ENCODE measurements around the gene COX8A. TPM values are rescaled to one million over a fixed set of nuclear protein-coding genes. Genes with fewer than 3 reads are reported as not detected.

Gene COX8A
- total and polyA plus RNA-seq, 9 of the 15 experiments (the other 6 are each of a cell fraction or from before 2014, with no cell fraction given), result 274 to 1,206 (median 526) TPM

DNA sequence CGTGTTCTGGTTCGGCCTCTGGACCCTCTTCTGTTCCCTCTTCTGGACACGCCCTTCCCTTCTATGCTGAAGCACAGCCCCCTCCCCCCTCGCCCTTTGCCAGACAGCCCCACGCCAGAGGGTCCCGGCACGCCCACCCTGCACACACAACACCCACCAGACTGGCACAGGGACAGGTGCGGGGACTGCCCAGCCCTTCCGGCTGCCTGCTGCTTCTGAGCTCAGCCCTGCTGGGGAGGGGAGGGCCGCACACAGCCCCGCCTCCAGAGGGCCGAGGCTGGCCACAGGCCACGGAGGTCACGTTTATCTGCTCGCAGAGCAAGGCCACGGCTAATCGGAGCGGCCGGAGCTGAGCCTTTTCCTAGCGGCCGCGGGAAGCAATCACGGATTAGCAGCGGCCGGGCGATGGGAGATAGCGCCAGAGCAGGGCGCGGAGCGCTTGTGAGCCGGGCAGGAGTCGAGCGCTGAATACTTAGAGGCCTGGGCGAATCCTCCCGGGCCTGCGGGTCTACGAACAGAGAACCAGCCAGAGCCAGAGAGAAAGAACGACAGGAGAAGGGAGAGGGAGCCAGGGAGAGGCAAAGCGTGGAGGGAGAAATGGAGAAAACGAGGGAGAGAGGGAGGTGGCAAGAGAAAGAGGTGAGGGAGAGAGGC, 33.3 kb downstream of the COX8A start (continued):
- peak; percentile 94 for TF ChIP-seq POLR2AphosphoS5 (IDR thresholded peaks at IDR 0.05; ENCODE audit: control insufficient read depth, insufficient read depth, low read depth, low read length)
- TF ChIP-seq, protein P1, sequence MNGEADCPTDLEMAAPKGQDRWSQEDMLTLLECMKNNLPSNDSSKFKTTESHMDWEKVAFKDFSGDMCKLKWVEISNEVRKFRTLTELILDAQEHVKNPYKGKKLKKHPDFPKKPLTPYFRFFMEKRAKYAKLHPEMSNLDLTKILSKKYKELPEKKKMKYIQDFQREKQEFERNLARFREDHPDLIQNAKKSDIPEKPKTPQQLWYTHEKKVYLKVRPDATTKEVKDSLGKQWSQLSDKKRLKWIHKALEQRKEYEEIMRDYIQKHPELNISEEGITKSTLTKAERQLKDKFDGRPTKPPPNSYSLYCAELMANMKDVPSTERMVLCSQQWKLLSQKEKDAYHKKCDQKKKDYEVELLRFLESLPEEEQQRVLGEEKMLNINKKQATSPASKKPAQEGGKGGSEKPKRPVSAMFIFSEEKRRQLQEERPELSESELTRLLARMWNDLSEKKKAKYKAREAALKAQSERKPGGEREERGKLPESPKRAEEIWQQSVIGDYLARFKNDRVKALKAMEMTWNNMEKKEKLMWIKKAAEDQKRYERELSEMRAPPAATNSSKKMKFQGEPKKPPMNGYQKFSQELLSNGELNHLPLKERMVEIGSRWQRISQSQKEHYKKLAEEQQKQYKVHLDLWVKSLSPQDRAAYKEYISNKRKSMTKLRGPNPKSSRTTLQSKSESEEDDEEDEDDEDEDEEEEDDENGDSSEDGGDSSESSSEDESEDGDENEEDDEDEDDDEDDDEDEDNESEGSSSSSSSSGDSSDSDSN (IDR thresholded peaks at IDR 0.05; ENCODE audit: borderline replicate concordance in 1 of 2, low read depth in 2 of 2, low read length in 2 of 2), result peak; percentile 95 to 99; a peak in 3 of 4 replicates
- TF ChIP-seq SETDB1 (IDR thresholded peaks at IDR 0.05; ENCODE audit: low read length), result no peak
- no peak for TF ChIP-seq PHTF2 (CRISPR knock-in tag; IDR thresholded peaks at IDR 0.05)
- TF ChIP-seq, protein P2, sequence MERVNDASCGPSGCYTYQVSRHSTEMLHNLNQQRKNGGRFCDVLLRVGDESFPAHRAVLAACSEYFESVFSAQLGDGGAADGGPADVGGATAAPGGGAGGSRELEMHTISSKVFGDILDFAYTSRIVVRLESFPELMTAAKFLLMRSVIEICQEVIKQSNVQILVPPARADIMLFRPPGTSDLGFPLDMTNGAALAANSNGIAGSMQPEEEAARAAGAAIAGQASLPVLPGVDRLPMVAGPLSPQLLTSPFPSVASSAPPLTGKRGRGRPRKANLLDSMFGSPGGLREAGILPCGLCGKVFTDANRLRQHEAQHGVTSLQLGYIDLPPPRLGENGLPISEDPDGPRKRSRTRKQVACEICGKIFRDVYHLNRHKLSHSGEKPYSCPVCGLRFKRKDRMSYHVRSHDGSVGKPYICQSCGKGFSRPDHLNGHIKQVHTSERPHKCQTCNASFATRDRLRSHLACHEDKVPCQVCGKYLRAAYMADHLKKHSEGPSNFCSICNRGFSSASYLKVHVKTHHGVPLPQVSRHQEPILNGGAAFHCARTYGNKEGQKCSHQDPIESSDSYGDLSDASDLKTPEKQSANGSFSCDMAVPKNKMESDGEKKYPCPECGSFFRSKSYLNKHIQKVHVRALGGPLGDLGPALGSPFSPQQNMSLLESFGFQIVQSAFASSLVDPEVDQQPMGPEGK (CRISPR knock-in tag; IDR thresholded peaks at IDR 0.05; ENCODE audit: borderline replicate concordance), result no peak
- TF ChIP-seq ZNF354B (CRISPR knock-in tag; IDR thresholded peaks at IDR 0.05), result no peak
- no peak for TF ChIP-seq CHD4 (IDR thresholded peaks at IDR 0.05; ENCODE audit: insufficient read depth, insufficient replicate concordance, low read depth, low read length, poor library complexity, severe bottlenecking)
- no peak for TF ChIP-seq TCF7 (IDR thresholded peaks at IDR 0.05; ENCODE audit: borderline replicate concordance)
- no peak for TF ChIP-seq RBM25 (IDR thresholded peaks at IDR 0.05; ENCODE audit: low read depth, low read length, severe bottlenecking)
- TF ChIP-seq C11orf30 (IDR thresholded peaks at IDR 0.05; ENCODE audit: low read depth), result no peak
- no peak for TF ChIP-seq CEBPG (CRISPR knock-in tag; IDR thresholded peaks at IDR 0.05)
- TF ChIP-seq CEBPG (tag; conservative IDR thresholded peaks at IDR 0.05 in 1 of 2, IDR thresholded peaks at IDR 0.05 in 1 of 2), result no peak
- TF ChIP-seq, protein P3, sequence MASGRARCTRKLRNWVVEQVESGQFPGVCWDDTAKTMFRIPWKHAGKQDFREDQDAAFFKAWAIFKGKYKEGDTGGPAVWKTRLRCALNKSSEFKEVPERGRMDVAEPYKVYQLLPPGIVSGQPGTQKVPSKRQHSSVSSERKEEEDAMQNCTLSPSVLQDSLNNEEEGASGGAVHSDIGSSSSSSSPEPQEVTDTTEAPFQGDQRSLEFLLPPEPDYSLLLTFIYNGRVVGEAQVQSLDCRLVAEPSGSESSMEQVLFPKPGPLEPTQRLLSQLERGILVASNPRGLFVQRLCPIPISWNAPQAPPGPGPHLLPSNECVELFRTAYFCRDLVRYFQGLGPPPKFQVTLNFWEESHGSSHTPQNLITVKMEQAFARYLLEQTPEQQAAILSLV (tag; IDR thresholded peaks at IDR 0.05), result no peak
- TF ChIP-seq, protein P4, sequence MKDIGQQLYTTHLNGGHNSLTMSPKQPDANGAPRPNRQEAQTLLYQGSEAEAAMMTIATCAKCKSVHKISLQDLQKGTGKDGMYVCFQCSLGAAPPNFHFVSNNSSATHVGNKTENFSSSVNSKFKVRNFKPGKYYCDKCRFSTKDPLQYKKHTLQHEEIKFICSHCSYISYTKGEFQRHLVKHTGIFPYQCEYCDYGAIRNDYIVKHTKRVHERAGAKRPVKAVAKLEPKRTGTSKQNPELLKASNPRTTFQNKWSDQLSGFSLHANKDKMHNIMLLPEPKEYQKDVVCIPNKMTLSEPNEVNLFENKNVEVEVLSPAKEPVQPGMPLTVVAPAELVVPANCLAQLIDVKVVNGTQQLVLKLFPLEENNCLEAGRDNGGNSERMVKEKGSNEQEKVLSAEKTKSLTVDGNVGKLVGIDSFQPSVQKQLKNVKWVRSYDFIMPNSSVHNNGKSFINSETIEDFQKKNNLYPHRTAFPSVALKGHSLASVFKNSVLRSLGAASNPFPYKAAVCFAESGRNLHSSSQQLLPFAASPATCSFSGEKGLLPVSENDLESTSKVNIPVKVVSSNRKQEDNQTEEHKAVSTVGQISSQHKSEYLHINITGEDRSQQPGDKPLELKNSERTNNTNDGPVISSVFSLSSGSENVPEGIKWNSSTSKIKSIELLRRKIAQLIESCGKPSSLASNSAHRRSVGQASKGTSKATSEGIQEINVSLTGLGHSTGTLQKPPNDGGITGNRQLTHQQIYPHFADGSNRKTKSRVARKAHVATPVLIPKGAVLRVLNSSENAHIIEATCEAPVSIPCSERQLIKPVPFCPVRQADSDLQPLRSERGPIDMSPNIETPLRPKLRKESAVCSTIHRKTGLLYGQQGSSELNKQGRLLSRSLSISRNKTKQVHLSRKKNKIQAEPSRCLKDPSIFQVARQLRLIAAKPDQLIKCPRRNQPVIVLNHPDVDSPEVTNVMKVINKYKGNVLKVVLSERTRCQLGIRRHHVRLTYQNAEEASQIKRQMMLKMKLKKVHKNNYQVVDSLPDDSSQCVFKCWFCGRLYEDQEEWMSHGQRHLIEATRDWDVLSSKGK (CRISPR knock-in tag; IDR thresholded peaks at IDR 0.05), result no peak
- no peak for TF ChIP-seq SRSF1 (IDR thresholded peaks at IDR 0.05; ENCODE audit: low read depth, low read length)
- TF ChIP-seq, protein P5, sequence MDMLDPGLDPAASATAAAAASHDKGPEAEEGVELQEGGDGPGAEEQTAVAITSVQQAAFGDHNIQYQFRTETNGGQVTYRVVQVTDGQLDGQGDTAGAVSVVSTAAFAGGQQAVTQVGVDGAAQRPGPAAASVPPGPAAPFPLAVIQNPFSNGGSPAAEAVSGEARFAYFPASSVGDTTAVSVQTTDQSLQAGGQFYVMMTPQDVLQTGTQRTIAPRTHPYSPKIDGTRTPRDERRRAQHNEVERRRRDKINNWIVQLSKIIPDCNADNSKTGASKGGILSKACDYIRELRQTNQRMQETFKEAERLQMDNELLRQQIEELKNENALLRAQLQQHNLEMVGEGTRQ (CRISPR knock-in tag; IDR thresholded peaks at IDR 0.05), result no peak

All from K562 (cell line).